ENCODE measurements around the gene MAP3K10. TPM values are rescaled to one million over a fixed set of nuclear protein-coding genes. Genes with fewer than 3 reads are reported as not detected.
A peak's percentile ranks its signal among the peaks of the same experiment; 100 is the strongest.

The MAP3K10 gene
- total RNA-seq, 1 donor from 2014 or later, result 19.4 TPM

- TF ChIP-seq, protein P1, sequence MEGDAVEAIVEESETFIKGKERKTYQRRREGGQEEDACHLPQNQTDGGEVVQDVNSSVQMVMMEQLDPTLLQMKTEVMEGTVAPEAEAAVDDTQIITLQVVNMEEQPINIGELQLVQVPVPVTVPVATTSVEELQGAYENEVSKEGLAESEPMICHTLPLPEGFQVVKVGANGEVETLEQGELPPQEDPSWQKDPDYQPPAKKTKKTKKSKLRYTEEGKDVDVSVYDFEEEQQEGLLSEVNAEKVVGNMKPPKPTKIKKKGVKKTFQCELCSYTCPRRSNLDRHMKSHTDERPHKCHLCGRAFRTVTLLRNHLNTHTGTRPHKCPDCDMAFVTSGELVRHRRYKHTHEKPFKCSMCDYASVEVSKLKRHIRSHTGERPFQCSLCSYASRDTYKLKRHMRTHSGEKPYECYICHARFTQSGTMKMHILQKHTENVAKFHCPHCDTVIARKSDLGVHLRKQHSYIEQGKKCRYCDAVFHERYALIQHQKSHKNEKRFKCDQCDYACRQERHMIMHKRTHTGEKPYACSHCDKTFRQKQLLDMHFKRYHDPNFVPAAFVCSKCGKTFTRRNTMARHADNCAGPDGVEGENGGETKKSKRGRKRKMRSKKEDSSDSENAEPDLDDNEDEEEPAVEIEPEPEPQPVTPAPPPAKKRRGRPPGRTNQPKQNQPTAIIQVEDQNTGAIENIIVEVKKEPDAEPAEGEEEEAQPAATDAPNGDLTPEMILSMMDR (IDR thresholded peaks at IDR 0.05), result no peak
- Histone ChIP-seq H3K4me3 (no peak overlapping the region), H3K4me1 (no peaks in the 10 kb centered on the region), H3K36me3 (peaks cover 65 to 88% of the 10 kb centered on the region in 2 donors), H3K9me3 (no peaks in the 10 kb centered on the region), H3K27me3 (no peaks in the 10 kb centered on the region), H3K27ac (no peak overlapping the region)
- DNase-seq (ENCODE audit: low spot score in 2 of 2), result no peak
- intact Hi-C loops (cut with DNase I), result no loop called here
Observed at GRCh38 chr19:40238775-40239174, 47.5 kb downstream of the MAP3K10 start.

DNA sequence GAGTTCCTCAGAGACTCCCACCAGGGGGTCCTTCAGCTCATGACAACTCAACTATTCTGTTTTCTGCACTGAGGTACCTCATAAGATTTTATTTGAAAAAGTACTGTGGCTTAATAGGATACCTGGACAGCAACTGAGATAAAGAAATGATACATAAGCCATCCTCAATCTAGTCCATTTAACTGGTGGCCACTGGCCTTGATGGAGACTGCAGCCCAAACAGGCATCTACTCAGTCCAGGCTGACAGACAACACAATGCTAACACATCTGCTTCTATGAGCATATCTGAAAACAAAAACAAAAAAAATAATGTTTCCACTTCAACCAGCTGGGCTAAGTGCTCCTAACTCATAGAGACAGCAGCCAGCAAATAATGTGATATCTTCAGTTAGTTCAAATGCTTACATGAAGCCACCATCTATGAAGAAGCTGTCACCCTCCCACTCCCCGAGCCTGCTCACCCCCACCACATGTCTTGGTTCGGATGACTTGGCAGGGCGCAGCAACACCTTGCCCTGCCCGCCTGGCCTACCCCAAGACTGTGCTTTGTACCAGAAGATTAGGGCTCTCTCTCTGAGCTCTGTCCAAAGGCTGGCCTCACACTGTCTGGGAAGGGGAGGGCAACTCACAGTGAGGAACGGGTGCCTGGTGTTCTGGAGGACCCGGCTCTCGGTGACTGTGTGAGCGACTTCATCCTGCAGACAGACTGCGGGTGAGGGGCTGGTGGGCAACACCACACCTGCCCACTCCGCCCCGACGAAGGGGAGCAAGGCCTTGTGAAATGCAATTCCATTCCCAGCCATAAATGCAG lies 48.4 kb downstream of the MAP3K10 start:
- no peak for DNase-seq (ENCODE audit: low spot score in 2 of 2)
- no peaks in the 10 kb centered on the region for H3K4me1 ChIP-seq
- TF ChIP-seq, protein P1 (IDR thresholded peaks at IDR 0.05), result no peak
- H3K36me3 ChIP-seq, result peaks cover 59 to 79% of the 10 kb centered on the region in 2 donors
- H3K4me3 ChIP-seq, result no peak overlapping the region
- H3K27me3 ChIP-seq, result no peaks in the 10 kb centered on the region
- intact Hi-C loops (cut with DNase I), result no loop called here
- H3K27ac ChIP-seq, result no peak overlapping the region
- H3K9me3 ChIP-seq, result no peaks in the 10 kb centered on the region

GRCh38 chr19:40240332-40240731 lies 49.1 kb downstream of the MAP3K10 start:
- intact Hi-C loops (cut with DNase I), result no loop called here
- no peak overlapping the region for H3K4me3 ChIP-seq
- no peaks in the 10 kb centered on the region for H3K27me3 ChIP-seq
- DNase-seq (ENCODE audit: low spot score in 2 of 2), result no peak
- no peaks in the 10 kb centered on the region for H3K4me1 ChIP-seq
- TF ChIP-seq, protein P1 (IDR thresholded peaks at IDR 0.05), result no peak
- no peaks in the 10 kb centered on the region for H3K9me3 ChIP-seq
- H3K36me3 ChIP-seq, result peaks cover 52 to 72% of the 10 kb centered on the region in 2 donors
- H3K27ac ChIP-seq, result no peak overlapping the region

DNA sequence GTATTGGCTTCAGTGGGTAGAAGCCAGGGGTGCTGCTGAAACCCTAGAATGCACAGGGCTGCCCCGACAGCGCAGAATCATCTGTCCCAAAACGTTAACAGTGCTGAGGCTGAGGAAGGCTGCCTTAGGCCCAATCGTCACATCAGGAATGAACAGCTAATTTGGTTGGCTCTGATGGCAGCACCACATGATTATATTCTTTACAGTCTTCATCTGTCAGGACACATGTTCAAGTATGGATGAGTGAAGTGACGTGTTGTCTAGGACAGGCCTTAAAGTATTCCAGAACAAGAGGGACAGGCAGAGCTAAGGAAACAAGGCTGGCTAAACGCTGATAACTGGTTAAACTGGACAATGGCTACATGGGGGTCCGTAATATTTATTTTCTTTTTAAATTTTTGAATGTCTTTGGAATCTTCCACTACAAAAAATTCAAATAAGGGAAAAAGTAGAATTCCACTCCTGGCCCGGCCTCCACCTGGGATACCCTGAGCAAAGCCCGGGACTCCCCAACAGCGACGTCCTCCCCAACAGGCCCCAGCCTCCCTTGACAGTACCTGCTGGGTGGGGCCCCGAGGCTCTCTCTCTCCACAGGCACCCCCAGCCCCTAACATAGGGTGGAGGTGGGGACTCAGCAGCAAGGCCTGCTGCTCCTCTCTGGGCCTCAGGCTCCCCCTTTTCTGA lies 50.0 kb downstream of the MAP3K10 start:
- no peaks in the 10 kb centered on the region for H3K27me3 ChIP-seq
- no peak overlapping the region for H3K4me3 ChIP-seq
- DNase-seq (ENCODE audit: low spot score in 2 of 2), result no peak
- intact Hi-C loops (cut with DNase I), result no loop called here
- TF ChIP-seq, protein P1 (IDR thresholded peaks at IDR 0.05), result no peak
- H3K4me1 ChIP-seq, result no peaks in the 10 kb centered on the region
- H3K36me3 ChIP-seq, result peaks cover 42 to 63% of the 10 kb centered on the region in 2 donors
- H3K27ac ChIP-seq, result peak overlapping the region in 1 of 2 donors; percentile 40
- no peaks in the 10 kb centered on the region for H3K9me3 ChIP-seq

GRCh38 chr19:40241809-40242384 lies 50.7 kb downstream of the MAP3K10 start:
- Histone ChIP-seq H3K36me3 (peaks cover 36 to 56% of the 10 kb centered on the region in 2 donors), H3K27me3 (no peaks in the 10 kb centered on the region), H3K4me3 (no peak overlapping the region), H3K4me1 (no peaks in the 10 kb centered on the region), H3K27ac (peak overlapping the region in 1 of 2 donors; percentile 40), H3K9me3 (no peaks in the 10 kb centered on the region)
- intact Hi-C loops (cut with DNase I), result no loop called here
- no peak for DNase-seq (ENCODE audit: low spot score in 2 of 2)
- TF ChIP-seq, protein P1 (IDR thresholded peaks at IDR 0.05), result no peak

All from ascending aorta (tissue), 2 donors.